Left lung (tissue), 10 donors: Measurements from ENCODE around the gene USP30. TPM values are rescaled to one million over a fixed set of nuclear protein-coding genes. Genes with fewer than 3 reads are reported as not detected.
"Not testable (repeated sequence)": the region's sequence is repeated elsewhere in the genome, so short reads cannot be mapped to it uniquely, and the experiment has no call there.

ENCODE experiments used
- ATAC-seq: fragments of 200-7000 bp; cut with Tn5 transposase; one replicate; pipeline ENCODE4 v1.9.1; 2020; ENCODE audit warnings: moderate library complexity
- DNase-seq, 4 donors: peaks; one replicate each; pipeline ENCODE4 v3.0.0-alpha.2; 2013 to 2020
- H3K27ac ChIP-seq, 2 donors: fragments of 200-600 bp; sonication (generic) in 1 of 2; one replicate each; pipeline versions ENCODE4 v1.5.0 to v1.8.0; 2020 to 2021
- H3K27me3 ChIP-seq, 2 donors: fragments of 200-600 bp; sonication (generic) in 1 of 2; one replicate each; pipeline versions ENCODE4 v1.5.0 to v1.8.0; 2020 to 2021
- H3K36me3 ChIP-seq, 2 donors: fragments of 200-600 bp; sonication (generic) in 1 of 2; one replicate each; pipeline versions ENCODE4 v1.5.0 to v1.8.0; 2020 to 2021
- H3K4me1 ChIP-seq, 2 donors: fragments of 200-600 bp; one replicate each; pipeline ENCODE4 v1.8.0; 2021
- H3K4me3 ChIP-seq, 2 donors: fragments of 200-600 bp; sonication (generic) in 1 of 2; one replicate each; pipeline versions ENCODE4 v1.5.0 to v1.8.0; 2020 to 2021; ENCODE audit warnings: mild to moderate bottlenecking in 1 of 2
- H3K9me3 ChIP-seq, 2 donors: fragments of 200-600 bp; sonication (generic) in 1 of 2; one replicate each; pipeline versions ENCODE4 v1.5.0 to v1.8.0; 2020 to 2021
- intact Hi-C, 2 donors: fragments of 100-400 bp; cut with DNase I; formaldehyde crosslinking; loops; one replicate each; pipeline versions ENCODE4 v1.11.2 to v1.14.2; 2022
- polyA plus RNA-seq, 6 donors: library from polyadenylated mRNA; unstranded; fragments of 120-200 nt; gene quantifications; one replicate each; pipeline ENCODE4 v1.2.1, GENCODE V29; 2013; ENCODE audit not compliant: insufficient read length in 6 of 6
- total RNA-seq, 2 donors: library from RNA; stranded (reverse); fragmentation: NEBNext Ultra II Directional; extraction: Animal tissue kit (Norgen Biotek cat#: 25700); gene quantifications; one replicate each; pipeline ENCODE4 v1.2.1, GENCODE V29; 2021
- TF ChIP-seq, protein P1 (sequence below), 2 donors: fragments of 200-600 bp; sonication (generic) in 1 of 2; IDR thresholded peaks; one replicate each; pipeline versions ENCODE4 v1.5.0 to v1.8.0; 2021; ENCODE audit warnings: antibody characterized with exemption in 2 of 2
- donor health status: DM: no; HTN: yes; CAD: no.
- donor health status: DM: no; HTN: no; CAD: no.

USP30 gene
- total and polyA plus RNA-seq, 8 donors, result 7.1 to 28.0 (median 24.3) TPM

DNA sequence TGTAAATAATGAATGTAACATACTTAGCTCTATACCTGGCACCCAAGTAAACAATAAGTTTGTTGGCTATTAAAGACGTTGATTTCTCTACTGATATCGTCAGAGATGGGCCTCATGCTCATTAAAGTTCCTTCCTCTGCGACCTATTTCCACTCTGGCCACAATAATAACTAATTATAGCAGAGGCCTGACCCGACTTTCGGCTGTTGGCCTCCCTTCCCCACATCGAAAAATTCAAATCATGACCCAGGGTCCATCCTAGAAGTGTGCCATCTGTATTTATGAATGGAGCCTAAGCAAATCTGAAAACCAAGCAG, 321 bp upstream of the USP30 start:
- ATAC-seq (no peak), DNase-seq (no peak)
- Histone ChIP-seq H3K27ac (peak overlapping the region; percentile 87 to 90), H3K27me3 (no peaks in the 10 kb centered on the region), H3K4me1 (peaks cover 7 to 20% of the 10 kb centered on the region in 2 donors), H3K9me3 (no peaks in the 10 kb centered on the region), H3K36me3 (no peaks in the 10 kb centered on the region), H3K4me3 (peak overlapping the region; percentile 92 to 99)
- TF ChIP-seq, protein P1, sequence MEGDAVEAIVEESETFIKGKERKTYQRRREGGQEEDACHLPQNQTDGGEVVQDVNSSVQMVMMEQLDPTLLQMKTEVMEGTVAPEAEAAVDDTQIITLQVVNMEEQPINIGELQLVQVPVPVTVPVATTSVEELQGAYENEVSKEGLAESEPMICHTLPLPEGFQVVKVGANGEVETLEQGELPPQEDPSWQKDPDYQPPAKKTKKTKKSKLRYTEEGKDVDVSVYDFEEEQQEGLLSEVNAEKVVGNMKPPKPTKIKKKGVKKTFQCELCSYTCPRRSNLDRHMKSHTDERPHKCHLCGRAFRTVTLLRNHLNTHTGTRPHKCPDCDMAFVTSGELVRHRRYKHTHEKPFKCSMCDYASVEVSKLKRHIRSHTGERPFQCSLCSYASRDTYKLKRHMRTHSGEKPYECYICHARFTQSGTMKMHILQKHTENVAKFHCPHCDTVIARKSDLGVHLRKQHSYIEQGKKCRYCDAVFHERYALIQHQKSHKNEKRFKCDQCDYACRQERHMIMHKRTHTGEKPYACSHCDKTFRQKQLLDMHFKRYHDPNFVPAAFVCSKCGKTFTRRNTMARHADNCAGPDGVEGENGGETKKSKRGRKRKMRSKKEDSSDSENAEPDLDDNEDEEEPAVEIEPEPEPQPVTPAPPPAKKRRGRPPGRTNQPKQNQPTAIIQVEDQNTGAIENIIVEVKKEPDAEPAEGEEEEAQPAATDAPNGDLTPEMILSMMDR (IDR thresholded peaks at IDR 0.05), result no peak
- intact Hi-C loops, result no loop called here

DNA sequence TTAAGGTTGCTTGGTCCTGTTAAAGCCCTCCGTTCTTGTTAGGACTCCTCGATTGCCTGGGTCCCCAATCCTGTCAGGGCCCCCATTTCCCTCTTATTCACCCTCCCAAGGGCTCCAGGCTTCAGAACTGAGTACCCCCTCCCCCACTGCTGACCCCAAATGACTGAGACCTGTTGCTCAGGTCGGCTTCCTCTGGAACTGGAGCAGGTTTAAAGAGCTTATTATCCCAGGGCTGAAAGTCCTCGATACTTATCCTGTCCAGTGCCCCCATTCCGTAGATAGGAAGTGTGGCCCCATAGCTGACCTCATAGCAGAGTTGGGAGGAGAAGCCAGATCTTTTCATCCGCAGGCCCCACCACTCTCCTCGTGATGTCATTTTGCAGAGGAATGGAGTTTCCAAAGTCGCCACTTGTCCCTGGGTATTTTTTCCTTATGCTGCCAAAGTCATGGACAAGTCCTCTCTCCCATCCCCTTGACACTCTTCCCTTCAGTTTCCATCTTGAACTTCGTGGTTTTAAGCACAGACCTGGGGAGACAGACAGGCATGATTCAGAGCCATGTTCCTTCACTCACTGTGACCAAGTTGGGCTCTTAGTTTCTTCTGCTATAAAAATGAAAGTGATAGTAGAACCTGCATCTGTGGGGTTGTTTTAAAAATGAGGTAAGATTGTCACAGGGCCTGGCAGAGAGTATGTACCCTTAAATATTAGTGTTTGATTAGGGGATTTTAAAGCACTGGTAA, 1.2 kb downstream of the USP30 start:
- intact Hi-C loops, result no loop called here
- DNase-seq (no peak), ATAC-seq (peak; percentile 7)
- Histone ChIP-seq H3K27me3 (no peaks in the 10 kb centered on the region), H3K9me3 (no peaks in the 10 kb centered on the region), H3K4me3 (peak overlapping the region; percentile 92 to 99), H3K36me3 (peaks cover 0 to 13% of the 10 kb centered on the region in 2 donors), H3K4me1 (peaks cover 7 to 20% of the 10 kb centered on the region in 2 donors), H3K27ac (peak overlapping the region; percentile 87 to 90)
- TF ChIP-seq, protein P1 (IDR thresholded peaks at IDR 0.05), result no peak

DNA sequence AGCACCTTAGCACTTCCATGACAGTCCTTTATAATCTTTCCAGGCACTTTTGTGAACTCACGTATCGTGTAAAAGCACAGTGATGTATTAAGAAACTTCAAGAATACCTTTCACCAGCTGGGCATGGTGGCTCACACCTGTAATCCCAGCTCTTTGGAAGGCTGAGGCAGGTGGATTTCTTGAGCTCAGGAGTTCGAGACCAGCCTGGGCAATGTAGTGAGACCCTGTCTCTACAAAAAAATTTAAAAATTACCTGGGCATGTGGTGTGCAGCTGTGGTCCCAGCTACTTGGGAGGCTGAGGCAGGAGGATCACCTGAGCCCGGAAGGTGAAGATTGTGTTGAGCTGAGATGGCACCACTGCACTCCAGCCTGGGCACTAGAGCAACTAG, 1.7 kb downstream of the USP30 start:
- intact Hi-C loops, DNase-seq, H3K9me3 ChIP-seq, H3K27me3 ChIP-seq, ATAC-seq: not testable (repeated sequence)
- peaks cover 0 to 18% of the 10 kb centered on the region in 2 donors for H3K36me3 ChIP-seq
- H3K27ac ChIP-seq, result peak overlapping the region; percentile 87 to 90
- H3K4me3 ChIP-seq, result peak overlapping the region in 1 of 2 donors; percentile 92
- H3K4me1 ChIP-seq, result peaks cover 7 to 20% of the 10 kb centered on the region in 2 donors

DNA sequence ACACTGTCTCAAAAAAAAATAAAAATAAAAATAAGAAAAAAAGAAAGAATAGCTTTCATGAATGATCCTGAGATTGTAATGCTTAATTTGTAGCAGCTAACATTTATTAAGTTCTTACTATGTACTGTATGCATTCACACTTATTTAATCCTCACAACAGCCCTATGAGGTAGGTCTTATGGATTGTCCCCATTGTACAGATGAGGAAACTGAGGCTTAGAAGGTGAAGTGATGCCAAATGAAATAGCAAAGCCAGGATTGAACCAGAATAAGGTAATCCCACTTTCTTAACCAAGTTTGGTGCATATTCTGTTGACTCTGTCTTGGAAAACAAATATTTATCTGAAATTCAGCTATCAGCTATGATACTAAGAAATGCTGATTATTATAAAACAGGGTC, 2.1 kb downstream of the USP30 start:
- Histone ChIP-seq H3K4me1 (peaks cover 7 to 20% of the 10 kb centered on the region in 2 donors), H3K36me3 (peaks cover 0 to 22% of the 10 kb centered on the region in 2 donors), H3K27ac (peak overlapping the region in 1 of 2 donors; percentile 87), H3K27me3 (no peaks in the 10 kb centered on the region), H3K4me3 (no peak overlapping the region), H3K9me3 (no peaks in the 10 kb centered on the region)
- TF ChIP-seq, protein P1 (IDR thresholded peaks at IDR 0.05), result no peak
- ATAC-seq (no peak), DNase-seq (no peak)
- intact Hi-C loops, result no loop called here

DNA sequence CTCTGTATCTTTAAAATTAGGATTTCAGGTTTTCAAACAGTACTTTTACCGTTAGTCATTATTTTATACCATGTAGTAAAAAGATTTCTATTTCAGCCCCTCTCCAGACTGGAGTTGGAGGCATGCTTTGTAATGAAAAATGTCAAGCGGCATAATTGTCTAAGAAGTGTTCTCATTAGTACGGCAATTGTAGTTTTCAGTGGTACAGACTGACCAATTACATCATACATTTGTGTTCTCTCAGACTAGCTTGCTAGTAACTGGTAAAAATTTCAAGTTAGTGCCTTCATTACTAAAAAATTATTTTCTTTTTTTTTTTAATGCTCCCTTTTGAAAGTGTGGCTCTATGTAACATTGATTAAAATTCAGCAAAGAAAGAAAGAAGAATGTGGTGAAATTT, 4.5 kb downstream of the USP30 start:
- Histone ChIP-seq H3K27ac (no peak overlapping the region), H3K4me3 (no peak overlapping the region), H3K27me3 (no peaks in the 10 kb centered on the region), H3K36me3 (peaks cover 0 to 39% of the 10 kb centered on the region in 2 donors), H3K9me3 (no peaks in the 10 kb centered on the region), H3K4me1 (peaks cover 7 to 16% of the 10 kb centered on the region in 2 donors)
- ATAC-seq, result no peak
- no peak for DNase-seq
- TF ChIP-seq, protein P1 (IDR thresholded peaks at IDR 0.05), result no peak
- intact Hi-C loops, result no loop called here

DNA sequence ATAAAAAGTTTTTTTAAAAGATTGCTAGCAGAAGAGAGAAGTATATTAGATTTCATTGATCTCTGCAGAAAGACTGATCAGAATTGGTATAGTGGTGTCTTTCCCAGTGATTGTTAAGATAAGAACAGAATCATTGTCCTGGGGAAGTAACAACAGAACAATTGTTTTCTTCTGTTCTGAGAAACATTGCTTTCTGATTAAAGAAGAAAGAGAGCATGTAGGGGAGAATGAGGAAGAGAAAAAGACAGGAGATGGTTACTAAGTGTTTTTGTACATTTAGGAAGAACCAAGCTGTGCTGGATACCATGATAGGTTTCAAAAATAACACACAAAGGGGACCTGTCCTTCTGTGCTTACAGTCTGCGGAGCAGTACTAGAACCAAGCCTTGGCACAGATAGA, 5.0 kb downstream of the USP30 start:
- Histone ChIP-seq H3K9me3 (no peaks in the 10 kb centered on the region), H3K27me3 (no peaks in the 10 kb centered on the region), H3K4me3 (no peak overlapping the region), H3K36me3 (peaks cover 0 to 39% of the 10 kb centered on the region in 2 donors), H3K27ac (no peak overlapping the region), H3K4me1 (peaks cover 7 to 13% of the 10 kb centered on the region in 2 donors)
- ATAC-seq (no peak), DNase-seq (no peak)
- TF ChIP-seq, protein P1 (IDR thresholded peaks at IDR 0.05), result no peak
- intact Hi-C loops, result no loop called here
